Liver (tissue), 9 donors: ENCODE measurements around the gene OSCP1. TPM values are rescaled to one million over a fixed set of nuclear protein-coding genes. Genes with fewer than 3 reads are reported as not detected.

Experiments
- DNase-seq: peaks from one replicate; pipeline ENCODE4 v3.0.0-alpha.2; 2017; ENCODE audit warnings: low spot score
- H3K27ac ChIP-seq, 2 donors: one replicate each; pipeline ENCODE4 v1.7.0; 2013; ENCODE audit warnings: inconsistent platforms in 2 of 2, low read length in 2 of 2, control low read depth in 1 of 2, low read depth in 1 of 2, mild to moderate bottlenecking in 1 of 2
- H3K27me3 ChIP-seq, 4 donors: one replicate each; pipeline versions ENCODE4 v1.6.1 to v1.7.0; 2013; ENCODE audit warnings: low read length in 3 of 4, inconsistent platforms in 1 of 4, mild to moderate bottlenecking in 1 of 4, moderate library complexity in 1 of 4; ENCODE audit not compliant: control insufficient read depth in 4 of 4, insufficient read depth in 4 of 4
- H3K36me3 ChIP-seq, 4 donors: one replicate each; pipeline versions ENCODE4 v1.6.1 to v1.7.0; 2013; ENCODE audit warnings: low read length in 3 of 4, mild to moderate bottlenecking in 3 of 4, low read depth in 1 of 4, moderate library complexity in 1 of 4; ENCODE audit not compliant: control insufficient read depth in 4 of 4, insufficient read depth in 3 of 4
- H3K4me1 ChIP-seq, 4 donors: one replicate each; pipeline versions ENCODE4 v1.6.1 to v1.7.0; 2013; ENCODE audit warnings: low read length in 3 of 4, mild to moderate bottlenecking in 3 of 4, moderate library complexity in 1 of 4; ENCODE audit not compliant: control insufficient read depth in 4 of 4, insufficient read depth in 4 of 4
- H3K4me3 ChIP-seq, 3 donors: one replicate each; pipeline versions ENCODE4 v1.6.1 to v1.7.0; 2013; ENCODE audit warnings: low read length in 3 of 3, control low read depth in 1 of 3, low read depth in 1 of 3, mild to moderate bottlenecking in 1 of 3
- H3K9ac ChIP-seq, 2 donors: one replicate each; pipeline ENCODE4 v1.7.0; 2013; ENCODE audit warnings: low read length in 2 of 2, mild to moderate bottlenecking in 2 of 2, moderate library complexity in 2 of 2, control low read depth in 1 of 2, low read depth in 1 of 2
- H3K9me3 ChIP-seq, 4 donors: one replicate each; pipeline versions ENCODE4 v1.6.1 to v1.7.0; 2013; ENCODE audit warnings: low read length in 3 of 4; ENCODE audit not compliant: control insufficient read depth in 4 of 4
- ATF3 ChIP-seq: IDR thresholded peaks from 2 replicates; pipeline ENCODE4 v1.6.1; 2016; ENCODE audit warnings: antibody characterized with exemption
- CTCF ChIP-seq: fragments of 150-350 bp; IDR thresholded peaks from 2 replicates; pipeline ENCODE4 v1.5.1; 2017; ENCODE audit warnings: improper control_type of control experiment, low read depth, low read length; ENCODE audit not compliant: missing input control
- EGR1 ChIP-seq, 2 donors: IDR thresholded peaks; 2 replicates each; pipeline ENCODE4 v1.6.1; 2016 to 2018; ENCODE audit warnings: antibody characterized with exemption in 2 of 2, low read depth in 2 of 2
- FOXA1 ChIP-seq: IDR thresholded peaks from 2 replicates; pipeline ENCODE4 v1.6.1; 2016; ENCODE audit warnings: antibody characterized with exemption
- FOXA2 ChIP-seq: IDR thresholded peaks from 2 replicates; pipeline ENCODE4 v1.6.1; 2016; ENCODE audit warnings: antibody characterized with exemption
- GABPA ChIP-seq, 2 donors: IDR thresholded peaks in 1 of 2; conservative IDR thresholded peaks in 1 of 2; 2 replicates each; pipeline ENCODE4 v1.6.1; 2016; ENCODE audit warnings: antibody characterized with exemption in 2 of 2, mild to moderate bottlenecking in 1 of 2, moderate library complexity in 1 of 2
- HNF4A ChIP-seq, 2 donors: conservative IDR thresholded peaks; 2 replicates each; pipeline ENCODE4 v1.6.1; 2016; ENCODE audit warnings: antibody characterized with exemption in 2 of 2, mild to moderate bottlenecking in 2 of 2
- HNF4G ChIP-seq: IDR thresholded peaks from 2 replicates; pipeline ENCODE4 v1.6.1; 2016; ENCODE audit warnings: antibody characterized with exemption
- JUND ChIP-seq, 2 donors: IDR thresholded peaks; 2 replicates each; pipeline ENCODE4 v1.6.1; 2016; ENCODE audit warnings: antibody characterized with exemption in 2 of 2
- NR2F2 ChIP-seq: IDR thresholded peaks from 2 replicates; pipeline ENCODE4 v1.6.1; 2016; ENCODE audit warnings: antibody characterized with exemption
- RAD21 ChIP-seq, 2 donors: IDR thresholded peaks; 2 replicates each; pipeline ENCODE4 v1.6.1; 2016; ENCODE audit warnings: antibody characterized with exemption in 2 of 2, mild to moderate bottlenecking in 2 of 2
- RXRA ChIP-seq, 2 donors: IDR thresholded peaks; 2 replicates each; pipeline ENCODE4 v1.6.1; 2017 to 2018; ENCODE audit warnings: antibody characterized with exemption in 2 of 2, mild to moderate bottlenecking in 1 of 2
- SP1 ChIP-seq: IDR thresholded peaks from 2 replicates; pipeline ENCODE4 v1.6.1; 2018; ENCODE audit warnings: antibody characterized with exemption, mild to moderate bottlenecking
- TAF1 ChIP-seq: conservative IDR thresholded peaks from 2 replicates; pipeline ENCODE4 v1.6.1; 2016; ENCODE audit warnings: antibody characterized with exemption, mild to moderate bottlenecking
- YY1 ChIP-seq: IDR thresholded peaks from 2 replicates; pipeline ENCODE4 v1.6.1; 2016; ENCODE audit warnings: antibody characterized with exemption, mild to moderate bottlenecking
- WGBS: extraction: QIAGEN DNeasy Blood & Tissue Kit; methylation state at CpG from one replicate; pipeline ENCODE4 v1.1.7; 2013; 5-methylcytosine and 5-hydroxymethylcytosine counted together
- polyA plus RNA-seq, 2 donors: library from polyadenylated mRNA; stranded (reverse) in 1 of 2; unstranded in 1 of 2; fragments of 200-250 nt in 1 of 2; fragments of >200 nt in 1 of 2; fragmentation: Nextera tagmentation in 1 of 2; extraction: Ambion mirVana in 1 of 2; gene quantifications; one replicate each; pipeline versions ENCODE4 v1.2.1 to v1.2.3, GENCODE V29; 2013 to 2015
- total RNA-seq, 2 donors: library from RNA; depleted of rRNA; stranded (reverse); fragments of >200 nt; gene quantifications; one replicate each; pipeline ENCODE4 v1.2.3, GENCODE V29; 2014
- TF ChIP-seq, protein P1 (sequence below): IDR thresholded peaks from 2 replicates; pipeline ENCODE4 v1.6.1; 2016; ENCODE audit warnings: antibody characterized with exemption
- TF ChIP-seq, protein P2 (sequence below): IDR thresholded peaks from 2 replicates; pipeline ENCODE4 v1.6.1; 2016; ENCODE audit warnings: antibody characterized with exemption
- TF ChIP-seq, protein P3 (sequence below): IDR thresholded peaks from 2 replicates; pipeline ENCODE4 v1.6.1; 2016; ENCODE audit warnings: antibody characterized with exemption, mild to moderate bottlenecking
- donor health status: healthy.
- donor health status: healthy.
- donor health status: healthy.
- donor health status: healthy.
- donor health status: healthy.

Gene OSCP1
- total and polyA plus RNA-seq, 4 donors = 1.1 to 1.7 (median 1.5) TPM

DNA sequence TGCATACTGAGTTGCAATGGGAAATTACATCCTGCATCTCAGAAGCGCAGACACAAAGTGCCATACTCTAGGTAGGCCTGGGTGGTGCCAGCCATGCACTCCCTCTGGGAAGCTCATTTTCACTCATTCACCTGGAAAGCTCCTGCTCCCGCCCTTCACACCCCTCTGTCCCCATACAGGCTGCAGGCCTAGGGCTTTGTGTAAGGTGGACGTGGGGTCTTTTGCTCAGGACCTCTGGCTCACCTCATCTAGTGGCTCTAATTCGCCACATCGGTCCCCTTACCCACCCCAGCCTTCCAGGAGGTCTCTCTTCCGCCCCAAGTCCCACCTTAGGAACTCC lies 13.2 kb upstream of the OSCP1 start:
- whole genome bisulfite sequencing = 14% methylated on average over 6 of the region's 6 CpGs

More for the DNA sequence above, 13.2 kb upstream of the OSCP1 start:
- no peak for DNase-seq
- peak overlapping the region; percentile 70 to 95 (median 84) for H3K4me3 ChIP-seq
- H3K27ac ChIP-seq = peak overlapping the region; percentile 97 to 98
- peaks cover 2 to 10% (median 5%) of the 10 kb centered on the region in 4 donors for H3K4me1 ChIP-seq
- no peaks in the 10 kb centered on the region for H3K9me3 ChIP-seq
- H3K9ac ChIP-seq = peak overlapping the region; percentile 34 to 76
- H3K36me3 ChIP-seq = peaks cover 0 to 31% (median 18%) of the 10 kb centered on the region in 4 donors
- no peaks in the 10 kb centered on the region for H3K27me3 ChIP-seq
- TF ChIP-seq HNF4G (no peak), TAF1 (no peak), RXRA (IDR thresholded peaks at IDR 0.05) (no peak), SP1 (no peak), FOXA2 (no peak), CTCF (no peak), HNF4A (conservative IDR thresholded peaks at IDR 0.05) (no peak), ATF3 (no peak), JUND (IDR thresholded peaks at IDR 0.05) (no peak), GABPA (IDR thresholded peaks at IDR 0.05 in 1 of 2, conservative IDR thresholded peaks at IDR 0.05 in 1 of 2) (no peak), YY1 (no peak), NR2F2 (no peak), RAD21 (IDR thresholded peaks at IDR 0.05) (no peak), FOXA1 (no peak), EGR1 (IDR thresholded peaks at IDR 0.05; ENCODE audit: low read depth in 2 of 2) (no peak)
- TF ChIP-seq, protein P1, sequence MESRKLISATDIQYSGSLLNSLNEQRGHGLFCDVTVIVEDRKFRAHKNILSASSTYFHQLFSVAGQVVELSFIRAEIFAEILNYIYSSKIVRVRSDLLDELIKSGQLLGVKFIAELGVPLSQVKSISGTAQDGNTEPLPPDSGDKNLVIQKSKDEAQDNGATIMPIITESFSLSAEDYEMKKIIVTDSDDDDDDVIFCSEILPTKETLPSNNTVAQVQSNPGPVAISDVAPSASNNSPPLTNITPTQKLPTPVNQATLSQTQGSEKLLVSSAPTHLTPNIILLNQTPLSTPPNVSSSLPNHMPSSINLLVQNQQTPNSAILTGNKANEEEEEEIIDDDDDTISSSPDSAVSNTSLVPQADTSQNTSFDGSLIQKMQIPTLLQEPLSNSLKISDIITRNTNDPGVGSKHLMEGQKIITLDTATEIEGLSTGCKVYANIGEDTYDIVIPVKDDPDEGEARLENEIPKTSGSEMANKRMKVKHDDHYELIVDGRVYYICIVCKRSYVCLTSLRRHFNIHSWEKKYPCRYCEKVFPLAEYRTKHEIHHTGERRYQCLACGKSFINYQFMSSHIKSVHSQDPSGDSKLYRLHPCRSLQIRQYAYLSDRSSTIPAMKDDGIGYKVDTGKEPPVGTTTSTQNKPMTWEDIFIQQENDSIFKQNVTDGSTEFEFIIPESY = no peak
- TF ChIP-seq, protein P2, sequence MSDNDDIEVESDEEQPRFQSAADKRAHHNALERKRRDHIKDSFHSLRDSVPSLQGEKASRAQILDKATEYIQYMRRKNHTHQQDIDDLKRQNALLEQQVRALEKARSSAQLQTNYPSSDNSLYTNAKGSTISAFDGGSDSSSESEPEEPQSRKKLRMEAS = no peak
- TF ChIP-seq, protein P3, sequence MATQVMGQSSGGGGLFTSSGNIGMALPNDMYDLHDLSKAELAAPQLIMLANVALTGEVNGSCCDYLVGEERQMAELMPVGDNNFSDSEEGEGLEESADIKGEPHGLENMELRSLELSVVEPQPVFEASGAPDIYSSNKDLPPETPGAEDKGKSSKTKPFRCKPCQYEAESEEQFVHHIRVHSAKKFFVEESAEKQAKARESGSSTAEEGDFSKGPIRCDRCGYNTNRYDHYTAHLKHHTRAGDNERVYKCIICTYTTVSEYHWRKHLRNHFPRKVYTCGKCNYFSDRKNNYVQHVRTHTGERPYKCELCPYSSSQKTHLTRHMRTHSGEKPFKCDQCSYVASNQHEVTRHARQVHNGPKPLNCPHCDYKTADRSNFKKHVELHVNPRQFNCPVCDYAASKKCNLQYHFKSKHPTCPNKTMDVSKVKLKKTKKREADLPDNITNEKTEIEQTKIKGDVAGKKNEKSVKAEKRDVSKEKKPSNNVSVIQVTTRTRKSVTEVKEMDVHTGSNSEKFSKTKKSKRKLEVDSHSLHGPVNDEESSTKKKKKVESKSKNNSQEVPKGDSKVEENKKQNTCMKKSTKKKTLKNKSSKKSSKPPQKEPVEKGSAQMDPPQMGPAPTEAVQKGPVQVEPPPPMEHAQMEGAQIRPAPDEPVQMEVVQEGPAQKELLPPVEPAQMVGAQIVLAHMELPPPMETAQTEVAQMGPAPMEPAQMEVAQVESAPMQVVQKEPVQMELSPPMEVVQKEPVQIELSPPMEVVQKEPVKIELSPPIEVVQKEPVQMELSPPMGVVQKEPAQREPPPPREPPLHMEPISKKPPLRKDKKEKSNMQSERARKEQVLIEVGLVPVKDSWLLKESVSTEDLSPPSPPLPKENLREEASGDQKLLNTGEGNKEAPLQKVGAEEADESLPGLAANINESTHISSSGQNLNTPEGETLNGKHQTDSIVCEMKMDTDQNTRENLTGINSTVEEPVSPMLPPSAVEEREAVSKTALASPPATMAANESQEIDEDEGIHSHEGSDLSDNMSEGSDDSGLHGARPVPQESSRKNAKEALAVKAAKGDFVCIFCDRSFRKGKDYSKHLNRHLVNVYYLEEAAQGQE = no peak
